C4-2B (cell line): ENCODE measurements around the gene TMED3.

Source experiments
- ZFX ChIP-seq: fragments of 450-650 bp; IDR thresholded peaks from 2 replicates; pipeline ENCODE4 v1.6.1; 2017
- TF ChIP-seq, protein P1 (sequence below): fragments of 450-650 bp; conservative IDR thresholded peaks from 2 replicates; pipeline ENCODE4 v1.5.1; 2017; ENCODE audit warnings: mild to moderate bottlenecking

DNA sequence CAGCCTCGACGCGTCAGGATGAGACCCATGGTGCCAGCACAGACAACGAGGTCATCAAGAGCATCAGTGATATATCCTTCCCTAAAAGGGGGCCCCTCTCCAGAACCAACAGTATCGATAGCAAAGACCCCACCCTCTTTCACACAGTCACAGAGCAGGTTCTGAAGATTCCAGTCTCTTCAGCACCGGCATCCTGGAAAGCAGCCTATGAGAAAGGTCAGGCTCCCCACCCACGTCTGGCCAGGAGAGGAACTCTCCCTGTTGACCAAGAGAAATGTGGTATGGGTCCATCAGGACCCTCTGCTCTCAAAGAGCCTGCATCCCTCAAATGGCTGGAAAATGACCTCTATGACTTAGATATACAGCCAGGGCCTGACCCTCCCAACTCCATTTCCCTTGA lies 16.8 kb upstream of the TMED3 start:
- TF ChIP-seq, protein P1, sequence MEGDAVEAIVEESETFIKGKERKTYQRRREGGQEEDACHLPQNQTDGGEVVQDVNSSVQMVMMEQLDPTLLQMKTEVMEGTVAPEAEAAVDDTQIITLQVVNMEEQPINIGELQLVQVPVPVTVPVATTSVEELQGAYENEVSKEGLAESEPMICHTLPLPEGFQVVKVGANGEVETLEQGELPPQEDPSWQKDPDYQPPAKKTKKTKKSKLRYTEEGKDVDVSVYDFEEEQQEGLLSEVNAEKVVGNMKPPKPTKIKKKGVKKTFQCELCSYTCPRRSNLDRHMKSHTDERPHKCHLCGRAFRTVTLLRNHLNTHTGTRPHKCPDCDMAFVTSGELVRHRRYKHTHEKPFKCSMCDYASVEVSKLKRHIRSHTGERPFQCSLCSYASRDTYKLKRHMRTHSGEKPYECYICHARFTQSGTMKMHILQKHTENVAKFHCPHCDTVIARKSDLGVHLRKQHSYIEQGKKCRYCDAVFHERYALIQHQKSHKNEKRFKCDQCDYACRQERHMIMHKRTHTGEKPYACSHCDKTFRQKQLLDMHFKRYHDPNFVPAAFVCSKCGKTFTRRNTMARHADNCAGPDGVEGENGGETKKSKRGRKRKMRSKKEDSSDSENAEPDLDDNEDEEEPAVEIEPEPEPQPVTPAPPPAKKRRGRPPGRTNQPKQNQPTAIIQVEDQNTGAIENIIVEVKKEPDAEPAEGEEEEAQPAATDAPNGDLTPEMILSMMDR, result no peak
- no peak for TF ChIP-seq ZFX
